HG02938 (cell line): ENCODE results near the gene ASZ1.
"Not testable (repeated sequence)": the region's sequence is repeated elsewhere in the genome, so short reads cannot be mapped to it uniquely, and the experiment has no call there.

Experiments used
- ATAC-seq: cut with Tn5 transposase; IDR thresholded peaks from one replicate; pipeline ENCODE4 v1.9.1; 2021; ENCODE audit warnings: mild to moderate bottlenecking, moderate library complexity; ENCODE audit not compliant: unreplicated experiment

Gene ASZ1

GRCh38 chr7:117427258-117427701 lies at the start of gene ASZ1:
Gene ASZ1 (minus strand): TSS chr7:117427493. CDS start chr7:117427460, 33 bp downstream.
- ATAC-seq: no peak

GRCh38 chr7:117476557-117477215 lies 49.4 kb upstream of the ASZ1 start:
- no peak for ATAC-seq

DNA sequence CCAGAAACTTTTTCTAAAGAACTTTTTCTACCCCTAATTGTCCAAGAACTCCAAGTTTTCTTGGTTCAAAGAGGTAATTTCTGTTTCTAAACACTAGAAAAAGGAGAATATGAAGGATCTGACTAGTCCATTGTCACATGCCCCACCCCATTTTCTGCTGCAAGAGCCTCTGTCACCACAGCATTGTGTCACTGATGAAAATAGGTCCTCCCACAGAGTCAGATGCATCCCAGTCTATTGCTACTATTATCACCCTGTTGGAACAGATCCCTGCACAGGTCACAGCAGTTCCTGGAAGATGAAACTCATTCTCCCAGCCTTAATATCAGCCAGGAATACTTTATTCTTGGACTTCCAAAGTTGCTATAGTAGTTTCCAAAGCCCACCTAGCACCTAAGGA lies 45.0 kb upstream of the ASZ1 start:
- peak; percentile 48 for ATAC-seq

GRCh38 chr7:117470777-117471176 lies 43.5 kb upstream of the ASZ1 start:
- ATAC-seq: no peak

DNA sequence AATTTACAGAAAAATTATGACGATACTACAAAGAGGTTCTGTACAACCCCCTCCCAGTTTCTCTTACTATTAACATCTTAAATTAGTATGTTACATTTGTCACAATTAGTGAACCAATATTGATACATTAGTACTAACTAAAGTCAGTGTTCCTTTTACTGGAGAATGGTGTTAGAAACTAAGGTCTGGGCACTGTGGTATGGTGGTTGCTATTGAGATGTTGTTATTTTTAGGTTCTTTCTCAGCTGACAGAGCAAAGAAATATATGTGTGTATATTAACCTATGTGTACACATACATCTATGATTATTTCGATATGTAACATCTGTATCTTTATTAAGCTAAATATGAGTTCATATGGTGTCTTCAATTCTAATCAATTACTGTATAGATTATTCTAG lies 40.9 kb upstream of the ASZ1 start:
- no peak for ATAC-seq

DNA sequence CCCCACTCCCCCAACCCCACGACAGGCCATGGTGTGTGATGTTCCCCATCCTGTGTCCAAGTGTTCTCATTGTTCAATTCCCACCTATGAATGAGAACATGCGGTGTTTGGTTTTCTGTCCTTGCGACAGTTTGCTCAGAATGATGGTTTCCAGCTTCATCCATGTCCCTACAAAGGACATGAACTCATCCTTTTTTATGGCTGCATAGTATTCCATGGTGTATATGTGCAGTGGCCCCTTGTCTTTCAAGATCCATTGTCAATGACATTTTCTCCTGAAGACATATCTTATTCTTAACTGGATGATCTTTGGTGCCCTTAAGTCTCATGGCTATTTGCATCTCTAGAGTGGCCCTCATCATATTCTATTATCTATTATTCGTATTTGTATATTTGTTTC lies 33.5 kb upstream of the ASZ1 start:
- not testable (repeated sequence) for ATAC-seq

- ATAC-seq: no peak
These were observed 32.4 kb upstream of the ASZ1 start for GRCh38 chr7:117459735-117460134.

DNA sequence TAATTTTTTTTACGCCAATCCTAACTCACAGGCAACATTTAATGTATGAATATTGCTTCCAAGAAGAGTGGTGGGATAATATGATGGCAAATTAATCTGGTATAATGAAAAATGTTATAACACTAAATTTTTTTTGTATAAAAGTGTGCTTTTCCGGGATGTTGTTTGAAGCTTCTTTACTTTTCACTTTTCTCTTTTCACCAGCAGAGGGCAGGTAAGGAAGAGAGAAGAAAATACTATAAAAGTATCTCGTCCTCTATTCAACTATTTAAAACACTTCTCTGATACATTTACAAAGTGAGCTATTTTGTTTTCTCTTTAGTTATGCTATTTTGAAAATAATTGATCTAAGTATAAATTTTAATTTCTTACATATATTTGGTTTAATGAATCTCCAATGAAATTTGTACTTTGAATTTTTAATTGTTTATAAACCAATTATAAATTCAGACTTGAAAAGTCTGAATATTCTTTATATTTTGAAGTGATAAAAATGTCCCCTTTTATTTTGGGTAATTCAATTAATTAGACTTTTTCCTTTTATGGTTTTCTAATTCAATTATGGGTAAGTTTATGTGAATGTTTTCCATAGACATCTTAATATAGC lies 31.8 kb upstream of the ASZ1 start:
- peak; percentile 73 for ATAC-seq

GRCh38 chr7:117448655-117449054 lies 21.4 kb upstream of the ASZ1 start:
- ATAC-seq: no peak

DNA sequence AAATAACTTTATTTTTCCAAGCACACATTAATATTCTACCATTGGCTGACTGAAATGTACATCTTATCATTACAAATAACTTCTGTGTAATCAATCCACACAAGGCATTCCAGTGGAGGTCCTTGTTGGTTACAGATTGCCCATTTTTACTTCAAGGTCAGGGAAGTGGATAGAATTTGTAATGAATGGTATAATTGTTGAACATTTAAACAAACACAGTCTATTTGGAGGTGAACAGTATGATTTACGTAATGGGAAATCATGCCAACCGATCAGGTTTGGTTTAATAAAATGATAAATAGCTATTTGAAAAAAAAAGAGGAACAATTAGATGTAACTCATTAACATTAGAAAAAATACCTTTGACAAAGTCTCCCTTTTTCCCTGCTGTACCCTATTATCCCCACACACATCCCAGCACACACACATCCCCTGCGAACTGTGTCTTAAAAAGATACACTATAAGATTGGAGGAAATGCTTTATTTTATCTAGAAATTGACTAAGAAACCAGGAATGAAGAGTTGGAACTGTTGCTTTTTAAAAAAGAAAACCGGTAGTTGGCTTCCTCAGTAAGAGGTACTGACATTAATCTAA lies 19.0 kb upstream of the ASZ1 start:
- ATAC-seq: no peak

- ATAC-seq: no peak
These were observed 17.9 kb upstream of the ASZ1 start for GRCh38 chr7:117445206-117445605.

- no peak for ATAC-seq
These were observed 17.4 kb upstream of the ASZ1 start for GRCh38 chr7:117444646-117445045.

DNA sequence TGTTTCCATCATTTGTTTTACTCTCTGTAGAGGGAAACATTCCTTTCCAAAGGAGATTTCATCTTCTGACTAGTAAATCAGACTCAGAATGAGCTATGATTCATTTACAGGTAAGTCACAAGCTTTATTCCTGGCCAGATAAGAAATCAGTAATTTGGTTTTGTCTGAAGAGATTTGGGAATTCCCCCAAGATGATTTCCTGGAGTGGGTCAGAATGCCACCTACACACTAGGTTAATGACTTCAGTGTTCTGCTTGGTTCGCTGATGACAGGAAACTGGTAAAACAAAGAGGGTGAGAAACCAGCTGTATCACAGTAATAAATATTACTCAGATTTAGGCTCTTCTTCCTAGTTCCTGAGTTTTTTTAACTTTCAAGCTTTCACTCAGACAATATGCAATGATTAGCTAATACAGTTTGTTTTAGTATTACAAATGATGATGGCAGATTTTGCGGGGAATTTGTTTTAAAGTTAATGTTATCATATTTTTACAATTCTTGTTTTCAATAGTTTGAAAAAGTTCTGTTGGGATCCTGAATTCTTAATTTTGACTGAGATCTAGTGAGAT lies 8.3 kb upstream of the ASZ1 start:
- peak; percentile 94 for ATAC-seq

GRCh38 chr7:117424090-117424829 lies 3.0 kb downstream of the ASZ1 start:
- peak; percentile 78 for ATAC-seq

DNA sequence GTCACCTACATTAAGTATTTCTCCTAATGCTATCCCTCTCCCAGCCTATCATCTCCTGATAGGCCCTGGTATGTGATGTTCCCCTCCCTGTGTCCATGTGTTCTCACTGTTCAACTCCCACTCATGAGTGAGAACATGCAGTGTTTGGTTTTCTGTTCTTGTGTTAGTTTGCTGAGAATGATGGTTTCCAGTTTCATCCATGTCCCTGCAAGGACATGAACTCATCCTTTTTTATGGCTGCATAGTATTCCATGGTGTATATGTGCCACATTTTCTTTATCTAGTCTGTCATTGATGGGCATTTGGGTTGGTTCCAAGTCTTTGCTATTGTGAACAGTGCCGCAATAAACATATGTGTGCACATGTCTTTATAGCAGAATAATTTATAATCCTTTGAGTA lies 12.7 kb downstream of the ASZ1 start:
- ATAC-seq: not testable (repeated sequence)

DNA sequence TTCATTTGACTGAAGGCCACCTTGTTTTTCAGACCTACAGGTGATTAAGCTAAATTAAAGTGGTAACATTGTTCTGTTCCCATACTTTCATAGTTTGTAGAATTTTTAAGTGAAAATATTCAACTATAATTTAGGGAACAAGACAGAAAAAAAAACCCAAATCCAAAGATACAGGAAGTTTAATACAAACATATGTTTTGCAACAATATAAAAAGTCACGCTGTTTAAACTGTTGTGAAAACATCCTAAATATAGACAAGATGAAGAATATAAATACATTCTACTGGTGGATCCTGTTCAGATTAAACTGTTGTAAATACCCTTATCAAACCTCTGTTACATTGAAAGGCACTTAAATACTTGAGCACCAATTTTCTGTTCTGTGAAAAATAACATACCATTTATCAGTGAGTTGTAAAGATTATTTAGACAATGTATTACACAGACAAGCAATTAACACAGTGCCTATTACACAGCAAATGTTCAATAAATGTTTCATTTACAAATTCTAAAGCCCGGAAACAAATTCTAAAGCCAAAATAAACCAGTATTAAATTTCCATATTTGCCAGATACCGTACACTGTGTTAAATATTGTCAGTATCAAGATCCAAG lies 14.2 kb downstream of the ASZ1 start:
- ATAC-seq: no peak

- no peak for ATAC-seq
These were observed 14.9 kb downstream of the ASZ1 start for GRCh38 chr7:117412390-117412789.

- peak; percentile 54 for ATAC-seq
These were observed 15.8 kb downstream of the ASZ1 start for GRCh38 chr7:117411539-117411938.

GRCh38 chr7:117408831-117409230 lies 18.5 kb downstream of the ASZ1 start:
- no peak for ATAC-seq

DNA sequence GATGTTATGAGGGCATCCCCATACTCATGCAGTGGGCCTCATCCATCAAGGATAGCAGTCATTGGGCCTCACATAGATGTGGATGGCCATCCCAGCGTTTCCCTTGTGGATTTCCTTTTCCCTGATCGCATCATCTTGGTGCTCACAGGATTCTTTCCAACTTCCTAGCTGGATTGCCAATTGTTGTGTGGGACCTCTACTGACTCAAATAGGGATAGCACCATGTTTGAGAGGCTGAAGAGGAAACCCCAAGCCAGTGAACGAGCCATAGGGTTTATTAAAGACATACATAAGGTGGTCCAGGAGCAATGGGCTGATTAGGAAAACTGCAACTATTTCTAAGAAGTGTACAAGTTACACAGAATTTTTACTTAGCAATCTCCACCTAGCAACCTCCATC lies 21.8 kb downstream of the ASZ1 start:
- ATAC-seq: no peak

GRCh38 chr7:117403737-117404136 lies 23.6 kb downstream of the ASZ1 start:
- no peak for ATAC-seq
